GM18907 (cell line): Measurements from ENCODE around the gene FEM1C.

Experiments
- ATAC-seq: cut with Tn5 transposase; IDR thresholded peaks from one replicate; pipeline ENCODE4 v1.9.1; 2021; ENCODE audit warnings: mild to moderate bottlenecking, moderate library complexity; ENCODE audit not compliant: unreplicated experiment

The FEM1C gene, protein sequence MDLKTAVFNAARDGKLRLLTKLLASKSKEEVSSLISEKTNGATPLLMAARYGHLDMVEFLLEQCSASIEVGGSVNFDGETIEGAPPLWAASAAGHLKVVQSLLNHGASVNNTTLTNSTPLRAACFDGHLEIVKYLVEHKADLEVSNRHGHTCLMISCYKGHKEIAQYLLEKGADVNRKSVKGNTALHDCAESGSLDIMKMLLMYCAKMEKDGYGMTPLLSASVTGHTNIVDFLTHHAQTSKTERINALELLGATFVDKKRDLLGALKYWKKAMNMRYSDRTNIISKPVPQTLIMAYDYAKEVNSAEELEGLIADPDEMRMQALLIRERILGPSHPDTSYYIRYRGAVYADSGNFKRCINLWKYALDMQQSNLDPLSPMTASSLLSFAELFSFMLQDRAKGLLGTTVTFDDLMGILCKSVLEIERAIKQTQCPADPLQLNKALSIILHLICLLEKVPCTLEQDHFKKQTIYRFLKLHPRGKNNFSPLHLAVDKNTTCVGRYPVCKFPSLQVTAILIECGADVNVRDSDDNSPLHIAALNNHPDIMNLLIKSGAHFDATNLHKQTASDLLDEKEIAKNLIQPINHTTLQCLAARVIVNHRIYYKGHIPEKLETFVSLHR

DNA sequence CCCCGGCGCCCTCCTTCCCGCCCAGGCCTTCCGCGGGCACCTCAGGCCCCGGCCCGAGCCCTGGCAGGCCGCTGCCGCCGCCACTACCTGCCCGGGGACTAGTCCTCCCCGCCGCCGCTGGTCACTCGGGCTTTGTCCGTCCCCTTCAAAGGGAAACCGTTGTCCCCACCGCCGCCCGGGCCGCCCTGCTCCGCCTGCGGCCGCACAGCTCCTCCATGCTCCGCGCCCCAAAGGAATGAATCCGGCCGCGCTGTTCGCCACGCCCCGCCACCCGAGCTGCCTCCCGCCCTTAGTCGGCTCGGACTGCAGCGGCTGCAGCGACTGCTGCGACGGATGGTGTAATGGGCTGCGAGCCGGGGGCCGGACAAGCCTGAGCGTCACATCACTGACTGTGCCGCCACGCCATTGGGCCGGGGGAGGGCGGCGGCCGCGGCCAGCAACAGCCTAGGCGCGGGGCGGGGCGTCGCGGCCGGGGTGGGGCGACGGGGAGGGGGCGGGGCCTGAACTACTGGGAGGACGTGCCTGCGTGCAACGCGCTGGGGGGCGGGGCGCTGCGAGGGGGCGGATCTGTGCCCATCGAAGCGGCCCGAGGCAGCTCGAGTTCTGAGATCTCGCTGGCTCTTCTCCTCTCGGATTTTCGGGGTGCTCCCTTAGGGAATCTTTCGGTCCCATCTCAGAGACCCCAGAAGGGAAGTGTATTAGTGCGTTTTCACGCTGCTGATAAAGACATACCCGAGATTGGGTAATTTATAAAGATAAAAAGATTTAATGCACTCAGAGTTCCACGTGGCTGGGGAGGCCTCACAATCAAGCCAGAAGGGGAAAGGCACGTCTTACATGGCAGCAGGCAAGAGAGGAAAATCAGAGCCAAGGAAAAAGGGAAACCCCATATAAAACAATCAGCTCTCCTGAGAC is at the start of gene FEM1C:
Gene FEM1C, minus strand, starts transcription at position 340 of the 915 bp plus-strand sequence. CDS start 1,282 bp downstream, outside the sequence.
- peak; percentile 98 for ATAC-seq

GRCh38 chr5:115589043-115589442 is 44.5 kb upstream of the FEM1C start:
- no peak for ATAC-seq

- peak; percentile 41 for ATAC-seq
These were observed 44.1 kb upstream of the FEM1C start for GRCh38 chr5:115588640-115589039.

GRCh38 chr5:115586525-115587146 is 42.1 kb upstream of the FEM1C start:
- ATAC-seq, result no peak

DNA sequence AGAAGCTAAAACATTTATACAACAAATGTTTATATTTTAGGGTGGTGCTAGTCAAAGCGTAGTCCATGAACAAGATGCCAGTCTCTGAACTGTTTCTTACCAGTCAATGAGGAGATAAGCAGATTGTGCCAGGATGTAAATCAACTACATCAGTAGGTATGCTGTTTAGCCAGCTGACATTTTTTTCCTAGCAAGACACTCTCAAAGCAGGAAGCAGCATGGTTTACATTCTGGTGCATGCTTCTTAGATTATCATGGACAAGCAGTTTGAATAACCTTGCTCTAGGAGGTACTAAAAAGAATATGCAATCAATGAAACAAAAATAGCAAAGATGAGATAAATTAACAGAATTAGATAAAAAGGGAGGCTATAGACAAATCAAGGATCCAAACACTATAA is 40.7 kb upstream of the FEM1C start:
- ATAC-seq, result no peak

DNA sequence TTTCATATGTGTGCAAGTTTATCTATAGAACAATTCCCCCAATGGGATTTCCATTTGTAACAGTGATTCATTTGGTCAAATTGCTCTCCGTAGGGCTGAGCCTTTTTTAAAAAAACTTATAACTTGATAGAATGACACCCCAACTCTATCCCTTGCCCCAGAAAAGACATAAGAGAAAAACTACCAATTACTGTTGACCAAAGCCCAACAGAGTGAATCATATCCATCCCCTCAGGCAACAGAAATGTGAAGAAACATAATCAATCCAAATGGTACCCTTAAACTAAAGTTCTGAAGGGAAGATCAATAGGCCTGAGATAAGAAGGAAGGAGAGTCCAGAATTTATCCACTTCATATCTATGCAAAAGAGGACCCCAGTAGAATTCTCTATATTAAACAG is 39.9 kb upstream of the FEM1C start:
- no peak for ATAC-seq

DNA sequence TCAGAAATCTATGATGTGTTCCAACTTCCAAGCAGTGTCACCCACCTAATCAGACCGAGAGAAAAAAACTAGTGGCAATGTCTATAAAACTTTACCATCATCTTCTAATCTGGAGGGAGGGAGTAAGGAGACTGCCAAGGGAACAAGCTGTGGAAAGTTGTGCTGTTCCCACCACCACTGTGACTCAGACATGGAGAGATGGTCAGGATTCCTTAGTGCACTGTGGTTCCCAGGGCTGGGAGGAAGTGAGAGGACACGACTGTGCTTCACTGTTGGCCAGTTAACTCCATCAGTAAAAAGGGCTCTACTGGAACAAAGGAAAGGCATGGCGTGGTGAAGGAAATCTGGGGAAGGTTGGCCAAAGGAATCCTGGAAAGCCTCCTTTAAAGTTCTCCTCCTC is 38.9 kb upstream of the FEM1C start:
- no peak for ATAC-seq

DNA sequence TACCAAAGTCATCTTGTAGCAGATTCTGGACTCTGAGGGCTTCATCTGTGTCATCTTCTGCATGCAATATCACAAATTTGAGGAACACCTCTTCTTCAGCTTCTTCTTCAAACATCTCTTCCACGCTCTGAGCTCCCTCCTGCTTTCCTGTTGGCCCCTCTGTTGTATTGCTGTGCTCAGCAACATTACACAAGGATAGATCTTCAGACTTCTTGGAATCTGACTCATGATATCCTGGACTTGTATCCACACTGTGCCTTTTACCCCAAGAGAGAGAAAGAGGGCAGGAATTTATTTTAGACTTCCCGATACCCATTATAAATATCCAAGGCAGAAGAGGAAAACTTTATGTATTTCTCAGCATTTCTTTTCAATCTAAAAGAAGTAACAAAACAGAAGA is 36.4 kb upstream of the FEM1C start:
- no peak for ATAC-seq

DNA sequence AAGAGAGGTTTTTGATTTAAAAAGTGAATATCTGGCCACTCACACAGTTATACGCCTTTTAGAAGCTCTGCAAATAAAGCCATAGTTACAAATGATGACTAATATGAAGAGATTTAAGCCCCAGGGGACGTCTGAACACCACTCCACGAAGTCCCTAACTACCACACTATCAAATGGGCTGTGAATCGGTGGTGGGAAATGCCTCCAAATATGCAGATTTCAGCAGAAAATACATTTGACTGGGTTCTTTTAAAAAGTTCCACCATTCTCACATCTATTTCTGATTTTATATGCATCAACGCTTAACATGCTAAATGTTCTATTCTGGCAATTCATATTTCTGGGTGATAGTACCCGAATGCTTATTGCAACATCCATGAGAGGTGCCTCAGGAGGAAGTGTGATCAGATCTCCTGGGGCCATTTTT is 35.2 kb upstream of the FEM1C start:
- ATAC-seq, result peak; percentile 66

DNA sequence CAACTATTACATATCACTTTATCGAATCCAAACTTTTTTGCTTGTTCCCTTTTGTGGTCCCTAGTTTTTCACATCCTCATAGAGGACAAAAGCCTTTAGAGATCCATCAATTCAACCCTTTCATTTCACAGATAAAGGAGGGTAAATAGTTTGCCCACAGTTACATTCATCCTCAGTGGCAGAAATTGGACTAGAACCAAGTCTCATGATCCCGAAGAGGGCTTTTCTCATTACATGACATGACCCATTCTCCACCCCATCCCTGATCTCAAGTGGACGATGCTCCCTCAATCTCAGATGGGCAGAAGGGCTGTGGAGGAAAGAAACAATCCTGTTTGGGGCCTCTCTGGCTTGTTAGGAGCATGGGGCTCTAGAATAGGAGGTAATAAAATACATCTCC is 34.6 kb upstream of the FEM1C start:
- no peak for ATAC-seq

GRCh38 chr5:115578657-115579056 is 34.1 kb upstream of the FEM1C start:
- ATAC-seq, result peak; percentile 55

DNA sequence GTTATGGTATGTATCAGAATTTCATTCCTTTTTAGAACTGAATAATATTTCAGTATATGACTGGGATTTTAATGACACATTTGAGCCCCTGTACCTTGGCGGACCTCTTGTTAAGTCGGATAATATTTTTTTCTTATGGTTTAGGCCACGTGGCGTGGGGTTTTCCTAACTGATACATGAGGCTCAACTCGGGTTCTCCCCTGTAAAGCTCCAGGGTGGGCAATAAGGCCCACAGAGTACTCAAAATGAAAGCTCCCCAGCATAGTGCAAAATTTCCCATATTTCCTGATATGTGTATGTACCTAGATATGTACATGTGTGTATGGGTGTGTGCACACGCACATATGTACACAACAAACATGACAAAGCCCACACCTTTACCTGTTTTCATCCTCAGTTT is 33.2 kb upstream of the FEM1C start:
- peak; percentile 27 for ATAC-seq

DNA sequence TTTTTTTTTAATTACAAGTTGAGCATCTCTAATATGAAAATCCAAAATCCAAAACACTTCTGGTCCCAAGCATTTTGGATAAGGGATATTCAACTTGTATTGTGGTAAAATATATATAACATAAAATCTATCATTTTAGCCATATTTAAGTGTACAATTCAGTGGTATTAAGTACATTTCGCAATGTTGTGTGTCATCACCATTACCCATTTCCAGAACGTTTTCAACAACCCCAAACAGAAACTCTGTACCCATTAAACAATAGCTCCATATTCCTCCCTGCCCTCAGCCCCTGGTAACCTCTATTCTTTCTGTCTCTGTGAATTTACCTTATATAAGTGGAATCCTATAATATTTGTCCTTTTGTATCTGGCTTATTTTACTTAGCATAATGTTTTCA is 32.8 kb upstream of the FEM1C start:
- no peak for ATAC-seq

DNA sequence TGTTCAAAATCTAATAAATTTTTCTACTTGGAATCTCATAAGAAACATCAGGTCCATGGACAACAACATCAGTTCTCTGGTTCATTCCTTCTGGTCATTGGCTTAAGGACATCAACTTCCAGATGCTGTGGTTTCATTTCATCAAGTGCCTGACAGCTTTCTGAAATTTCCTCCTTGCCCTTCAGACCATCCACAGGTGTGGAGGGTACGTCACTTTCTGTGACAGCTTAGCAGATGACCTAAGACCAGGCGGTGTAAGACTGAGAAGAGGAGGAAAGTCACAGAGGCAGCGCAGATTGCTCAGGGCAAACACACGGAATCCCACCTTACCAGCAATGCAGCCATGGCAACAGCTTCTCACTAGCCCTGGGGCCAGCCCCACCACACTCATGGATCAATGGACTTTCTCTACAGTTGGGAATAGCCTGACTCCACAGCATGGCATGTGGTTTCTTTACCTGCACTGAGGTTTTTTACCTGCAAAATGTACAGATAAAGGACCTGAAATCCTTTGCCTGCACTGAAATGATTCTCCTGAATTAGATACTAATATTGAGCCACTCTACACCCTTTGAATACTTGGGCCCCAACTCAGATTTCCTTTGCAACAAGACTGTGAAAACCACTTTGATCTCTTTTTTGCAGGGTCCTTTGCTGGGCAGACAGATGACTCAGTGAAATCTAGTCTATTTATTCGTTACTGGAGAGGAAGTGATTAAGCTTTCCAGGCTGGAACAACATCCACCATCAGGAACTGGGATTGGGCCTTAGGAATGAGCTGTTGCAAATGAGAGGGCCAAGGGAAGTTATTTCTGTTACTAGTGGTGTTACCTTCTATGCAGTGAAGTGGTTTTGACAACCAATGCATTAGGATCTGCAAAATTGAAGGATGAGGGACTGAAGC is 30.8 kb upstream of the FEM1C start:
- ATAC-seq, result peak; percentile 36

DNA sequence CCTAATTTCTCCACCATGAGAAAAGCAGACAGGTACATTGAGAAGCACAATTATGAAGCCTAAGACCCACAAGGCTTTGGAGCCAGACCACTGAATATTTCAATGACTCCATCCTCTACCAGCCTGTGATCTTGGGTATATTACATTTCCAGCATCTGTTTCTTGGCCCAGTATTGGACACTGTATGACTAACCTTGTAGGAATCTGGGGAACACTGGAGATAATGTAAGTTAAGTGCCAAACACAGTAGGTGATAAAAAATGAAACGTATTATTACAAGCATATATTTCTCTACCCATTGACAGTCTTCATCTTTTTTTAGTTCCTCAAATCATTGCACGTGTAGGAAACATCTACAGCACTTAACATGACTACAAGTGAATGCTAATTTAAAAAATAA is 28.6 kb upstream of the FEM1C start:
- no peak for ATAC-seq

- no peak for ATAC-seq
These were observed 26.9 kb upstream of the FEM1C start for GRCh38 chr5:115571441-115571878.

DNA sequence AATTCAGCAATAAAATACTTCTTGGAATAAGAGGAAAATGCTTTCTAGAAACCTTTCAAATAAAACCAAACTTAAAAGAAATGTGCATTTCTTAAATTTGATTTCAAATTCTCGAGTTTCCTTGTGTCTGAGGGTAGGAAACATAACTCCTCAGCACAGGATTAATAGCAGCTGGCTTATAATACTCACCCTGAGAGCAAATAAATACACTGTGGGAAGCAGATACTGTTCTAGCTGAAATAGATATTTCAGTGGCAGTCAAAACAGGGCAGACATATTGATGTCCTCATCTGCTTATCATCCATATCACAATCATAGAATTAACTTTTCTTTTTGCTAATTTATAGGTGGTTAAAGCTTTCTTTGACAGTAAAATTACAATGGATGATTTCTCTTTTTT is 24.1 kb upstream of the FEM1C start:
- no peak for ATAC-seq

GRCh38 chr5:115565233-115565632 is 20.7 kb upstream of the FEM1C start:
- no peak for ATAC-seq

DNA sequence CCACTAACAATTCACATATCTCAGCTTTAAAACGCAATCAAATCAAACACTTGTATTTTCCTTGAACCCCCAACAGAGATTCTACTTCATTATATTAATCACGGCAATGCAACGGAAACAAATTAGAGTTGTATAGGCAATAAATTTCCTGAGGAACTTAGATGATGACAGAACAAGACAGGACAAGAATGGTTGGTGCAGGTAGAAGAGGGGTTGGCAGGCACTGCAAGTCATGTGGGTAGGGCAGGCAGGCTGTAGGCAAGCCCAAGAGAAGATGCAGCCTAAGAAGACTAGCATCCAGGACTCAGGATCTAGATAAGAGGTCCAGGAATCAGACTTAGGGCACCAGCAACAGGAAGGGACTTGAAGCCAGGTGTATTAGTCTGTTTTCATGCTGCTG is 16.6 kb upstream of the FEM1C start:
- no peak for ATAC-seq

GRCh38 chr5:115559524-115559923 is 14.9 kb upstream of the FEM1C start:
- ATAC-seq, result no peak
